Stimulated activated CD4-positive, alpha-beta T cell treated with anti-CD3 and anti-CD28 coated beads, Interleukin-12 subunit alpha, Interleukin-12 subunit beta, amount 100 ng/mL, for 4 hours (primary cell): Measurements from ENCODE around the gene TFG.

Experiments
- DNase-seq: peaks from one replicate; pipeline ENCODE4 v3.0.0-alpha.2; 2020

Gene TFG

GRCh38 chr3:100708644-100708988 is 678 bp upstream of the TFG start:
- no peak for DNase-seq

GRCh38 chr3:100709842-100710260 is 557 bp downstream of the TFG start:
- peak; percentile 33 for DNase-seq

GRCh38 chr3:100710261-100710968 is 1.1 kb downstream of the TFG start:
- peak; percentile 61 for DNase-seq

GRCh38 chr3:100715176-100715575 is 5.9 kb downstream of the TFG start:
- DNase-seq: no peak

- DNase-seq: no peak
Observed at GRCh38 chr3:100717063-100717462, 7.8 kb downstream of the TFG start.

- no peak for DNase-seq
Observed at GRCh38 chr3:100717637-100718487, 8.6 kb downstream of the TFG start.

- no peak for DNase-seq
Observed at GRCh38 chr3:100719136-100719535, 9.8 kb downstream of the TFG start.

- DNase-seq: no peak
Observed at GRCh38 chr3:100720426-100720825, 11.1 kb downstream of the TFG start.

GRCh38 chr3:100725935-100726513 is 16.7 kb downstream of the TFG start:
- DNase-seq: no peak

GRCh38 chr3:100726706-100727105 is 17.4 kb downstream of the TFG start:
- DNase-seq: no peak

GRCh38 chr3:100730524-100730923 is 21.2 kb downstream of the TFG start:
- DNase-seq: no peak

- no peak for DNase-seq
Observed at GRCh38 chr3:100732435-100732834, 23.1 kb downstream of the TFG start.

- no peak for DNase-seq
Observed at GRCh38 chr3:100737334-100737733, 28.0 kb downstream of the TFG start.

GRCh38 chr3:100740207-100740606 is 30.9 kb downstream of the TFG start:
- DNase-seq: no peak

- no peak for DNase-seq
Observed at GRCh38 chr3:100743535-100743934, 34.2 kb downstream of the TFG start.

- no peak for DNase-seq
Observed at GRCh38 chr3:100744671-100745070, 35.4 kb downstream of the TFG start.

- no peak for DNase-seq
Observed at GRCh38 chr3:100745617-100746016, 36.3 kb downstream of the TFG start.

GRCh38 chr3:100746092-100746491 is 36.8 kb downstream of the TFG start:
- DNase-seq: no peak

GRCh38 chr3:100748220-100748619 is 38.9 kb downstream of the TFG start:
- no peak for DNase-seq

GRCh38 chr3:100748967-100749366 is 39.7 kb downstream of the TFG start:
- no peak for DNase-seq

- no peak for DNase-seq
Observed at GRCh38 chr3:100753846-100754245, 44.6 kb downstream of the TFG start.

- DNase-seq: no peak
Observed at GRCh38 chr3:100754563-100755334, 45.5 kb downstream of the TFG start.

- no peak for DNase-seq
Observed at GRCh38 chr3:100756441-100756840, 47.1 kb downstream of the TFG start.
